Esophagus muscularis mucosa (tissue), 4 donors: Measurements from ENCODE around the gene CLCF1. TPM values are rescaled to one million over a fixed set of nuclear protein-coding genes. Genes with fewer than 3 reads are reported as not detected.

Experiments used
- DNase-seq: peaks from one replicate; pipeline ENCODE4 v3.0.0-alpha.2; 2017; ENCODE audit errors: extremely low spot score
- H3K27ac ChIP-seq, 4 donors: fragments of 200-600 bp; sonication (generic); replicated peaks in 1 of 4; 1 replicate in 3 of 4; 2 replicates in 1 of 4; pipeline ENCODE4 v1.5.1; 2016 to 2019; ENCODE audit warnings: mild to moderate bottlenecking in 1 of 4
- H3K27me3 ChIP-seq, 4 donors: fragments of 200-600 bp; sonication (generic); one replicate each; pipeline versions ENCODE4 v1.5.1 to v1.6.0; 2016 to 2019
- H3K36me3 ChIP-seq, 4 donors: fragments of 200-600 bp; sonication (generic); one replicate each; pipeline ENCODE4 v1.5.1; 2016 to 2019
- H3K4me1 ChIP-seq, 4 donors: fragments of 200-600 bp; sonication (generic); one replicate each; pipeline ENCODE4 v1.5.1; 2016 to 2019
- H3K4me3 ChIP-seq, 4 donors: fragments of 200-600 bp; sonication (generic); 1 replicate in 2 of 4; 2 replicates in 2 of 4; pipeline ENCODE4 v1.5.1; 2016 to 2019; ENCODE audit warnings: mild to moderate bottlenecking in 4 of 4, moderate library complexity in 1 of 4
- H3K9me3 ChIP-seq, 4 donors: fragments of 200-600 bp; sonication (generic); 1 replicate in 3 of 4; 2 replicates in 1 of 4; pipeline ENCODE4 v1.5.1; 2016 to 2019
- CTCF ChIP-seq, 3 experiments: fragments of 200-600 bp in 2 of 3; fragments of 450-650 bp in 1 of 3; sonication (generic) in 2 of 3; IDR thresholded peaks; one replicate each; pipeline ENCODE4 v1.5.1; 2017 to 2019; ENCODE audit warnings: antibody characterized with exemption in 3 of 3, mild to moderate bottlenecking in 2 of 3, moderate library complexity in 1 of 3
- POLR2AphosphoS5 ChIP-seq, 2 donors: sonication (generic); formaldehyde crosslinking; IDR thresholded peaks; one replicate each; pipeline ENCODE4 v1.6.1; 2017; ENCODE audit warnings: antibody characterized with exemption in 2 of 2
- WGBS: methylation state at CpG from one replicate; pipeline ENCODE4 v1.1.5; 2018; 5-methylcytosine and 5-hydroxymethylcytosine counted together
- intact Hi-C: fragments of 100-400 bp; cut with DNase I; formaldehyde crosslinking; loops from one replicate; pipeline ENCODE4 v1.15.1; 2023
- small RNA-seq, 3 donors: library from RNA; depleted of rRNA; stranded (forward); fragments of <200 nt; gene quantifications; one replicate each; pipeline ENCODE3, GENCODE V24; 2016
- total RNA-seq, 4 donors: library from RNA; depleted of rRNA; stranded (reverse); fragments of >200 nt; gene quantifications; one replicate each; pipeline versions ENCODE4 v1.1.0 to v1.2.1, GENCODE V29; 2016

The CLCF1 gene
- total RNA-seq, 4 donors from 2014 or later: 8.3 to 28.3 (median 11.8) TPM

GRCh38 chr11:67314218-67314617 lies 59.2 kb downstream of the CLCF1 start:
- TF ChIP-seq CTCF (IDR thresholded peaks at IDR 0.05) (no peak), POLR2AphosphoS5 (IDR thresholded peaks at IDR 0.05) (no peak)
- H3K9me3 ChIP-seq: no peaks in the 10 kb centered on the region
- peaks cover 0 to 29% (median 23%) of the 10 kb centered on the region in 4 donors for H3K36me3 ChIP-seq
- no peaks in the 10 kb centered on the region for H3K27me3 ChIP-seq
- WGBS: 95% methylated on average over 2 of the region's 2 CpGs
- H3K4me1 ChIP-seq: peaks cover 17 to 22% (median 18%) of the 10 kb centered on the region in 4 donors
- no peak overlapping the region for H3K27ac ChIP-seq
- no peak for DNase-seq
- H3K4me3 ChIP-seq: no peak overlapping the region
- intact Hi-C loops: no loop called here

Small RNAs within 50 kb of the gene (small RNA-seq; reads per million reads assigned to genes)
- gene RN7SKP239 (0 reads per million in 3 donors), gene RNU6-1238P (0 reads per million in 3 donors)

Other genes starting within 250 kb of the CLCF1 start
- 10 to 100 TPM; 46.9 to 68.8 (median 59.5) TPM for gene GRK2, start 107.1 kb downstream of the CLCF1 start, total RNA-seq
- 10 to 100 TPM; 27.7 to 53.0 (median 39.5) TPM for gene ANKRD13D, start 84.3 kb downstream of the CLCF1 start, total RNA-seq
- gene SSH3, start 70.1 kb downstream of the CLCF1 start, total RNA-seq: 10 to 100 TPM; 28.2 to 51.5 (median 44.0) TPM
- gene POLD4, start 20.1 kb downstream of the CLCF1 start, total RNA-seq: 100 to 1,000 TPM in 1 of 4 donors, 10 to 100 TPM in 3; 77.2 to 106 (median 83.1) TPM
- 10 to 100 TPM; 10.7 to 16.7 (median 12.7) TPM for gene RAD9A, start 18.4 kb upstream of the CLCF1 start, total RNA-seq
- gene PPP1CA, start 28.3 kb upstream of the CLCF1 start, total RNA-seq: 10 to 100 TPM; 56.9 to 87.3 (median 78.7) TPM
- gene TBC1D10C, start 30.5 kb upstream of the CLCF1 start, total RNA-seq: 1 to 10 TPM in 3 of 4 donors, under 1 TPM in 1; 0.57 to 2.8 (median 1.2) TPM
- 1 to 10 TPM in 2 of 4 donors, under 1 TPM in 2; 0.83 to 1.9 (median 1.2) TPM for gene CARNS1, start 42.1 kb upstream of the CLCF1 start, total RNA-seq
- 10 to 100 TPM; 34.0 to 51.0 (median 48.0) TPM for gene RPS6KB2, start 54.9 kb upstream of the CLCF1 start, total RNA-seq
- gene PTPRCAP, start 64.1 kb upstream of the CLCF1 start, total RNA-seq: 1 to 10 TPM; 2.4 to 8.9 (median 3.6) TPM
- 10 to 100 TPM; 48.6 to 87.1 (median 70.7) TPM for gene CORO1B, start 69.9 kb upstream of the CLCF1 start, total RNA-seq
- not detected for gene GPR152, start 79.1 kb upstream of the CLCF1 start, total RNA-seq
- gene CABP4, start 81.8 kb upstream of the CLCF1 start, total RNA-seq: 1 to 10 TPM in 2 of 4 donors, under 1 TPM in 2; 0.50 to 2.9 (median 1.5) TPM
- gene TMEM134, start 95.7 kb upstream of the CLCF1 start, total RNA-seq: 10 to 100 TPM; 36.1 to 48.7 (median 46.2) TPM
- 100 to 1,000 TPM in 3 of 4 donors, 10 to 100 TPM in 1; 68.1 to 121 (median 108) TPM for gene AIP, start 109.4 kb upstream of the CLCF1 start, total RNA-seq
- gene PITPNM1, start 131.8 kb upstream of the CLCF1 start, total RNA-seq: 10 to 100 TPM; 11.6 to 23.6 (median 15.3) TPM
- gene CDK2AP2, start 134.6 kb upstream of the CLCF1 start, total RNA-seq: 100 to 1,000 TPM in 1 of 4 donors, 10 to 100 TPM in 3; 61.0 to 111 (median 67.8) TPM
- gene CABP2, start 149.8 kb upstream of the CLCF1 start, total RNA-seq: not detected
- 100 to 1,000 TPM; 469 to 810 (median 596) TPM for gene GSTP1, start 210.2 kb upstream of the CLCF1 start, total RNA-seq
- 100 to 1,000 TPM; 196 to 252 (median 212) TPM for gene NDUFV1, start 233.3 kb upstream of the CLCF1 start, total RNA-seq